ENCODE results near the gene DCP1B. TPM values are rescaled to one million over a fixed set of nuclear protein-coding genes. Genes with fewer than 3 reads are reported as not detected.
"Not testable (repeated sequence)": the region's sequence is repeated elsewhere in the genome, so short reads cannot be mapped to it uniquely, and the experiment has no call there.

Gene DCP1B
- total RNA-seq, 2 donors from 2014 or later, result 7.9 to 13.2 TPM

GRCh38 chr12:1947081-1947480, 57.2 kb downstream of the DCP1B start:
- peaks cover 0 to 3% of the 10 kb centered on the region in 2 donors for H3K36me3 ChIP-seq (replicated peaks in 1 of 2; ENCODE audit: insufficient read depth in 1 of 2, low read depth in 2 of 2)
- ATAC-seq (no peak), DNase-seq (no peak)
- no peak overlapping the region for H3K4me3 ChIP-seq
- intact Hi-C loops (cut with DNase I), result no loop called here
- H3K27ac ChIP-seq, result peak overlapping the region in 2 of 4 donors; percentile 80 to 83
- no peaks in the 10 kb centered on the region for H3K9me3 ChIP-seq
- H3K4me1 ChIP-seq, result peaks cover 25% of the 10 kb centered on the region
- TF ChIP-seq POLR2A (IDR thresholded peaks at IDR 0.05) (no peak), CTCF (IDR thresholded peaks at IDR 0.05) (no peak)
- no peaks in the 10 kb centered on the region for H3K27me3 ChIP-seq
- WGBS, 2 donors, result 0 to 26% methylated on average over 1 of the region's 1 CpG

GRCh38 chr12:1946296-1946695, 58.0 kb downstream of the DCP1B start:
- no peak for ATAC-seq
- 91 to 93% methylated on average over 3 of the region's 3 CpGs for WGBS, 2 donors
- Histone ChIP-seq H3K27me3 (no peaks in the 10 kb centered on the region), H3K4me1 (peaks cover 25% of the 10 kb centered on the region), H3K36me3 (replicated peaks in 1 of 2; ENCODE audit: insufficient read depth in 1 of 2, low read depth in 2 of 2) (peaks cover 0 to 4% of the 10 kb centered on the region in 2 donors), H3K4me3 (no peak overlapping the region), H3K27ac (no peak overlapping the region), H3K9me3 (no peaks in the 10 kb centered on the region)
- intact Hi-C loops (cut with DNase I), result no loop called here
- no peak for TF ChIP-seq POLR2A (IDR thresholded peaks at IDR 0.05)
- TF ChIP-seq CTCF (IDR thresholded peaks at IDR 0.05), result no peak
- no peak for DNase-seq

GRCh38 chr12:1945502-1945901, 58.8 kb downstream of the DCP1B start:
- DNase-seq; ATAC-seq; H3K9me3 ChIP-seq; H3K36me3 ChIP-seq (replicated peaks in 1 of 2; ENCODE audit: insufficient read depth in 1 of 2, low read depth in 2 of 2); H3K27me3 ChIP-seq; H3K27ac ChIP-seq; H3K4me3 ChIP-seq; intact Hi-C loops (cut with DNase I): not testable (repeated sequence)
- peaks cover 25% of the 10 kb centered on the region for H3K4me1 ChIP-seq
- WGBS, 2 donors, result 96 to 97% methylated on average over 5 of the region's 5 CpGs

- WGBS, 2 donors, result 37 to 38% methylated on average over 16 of the region's 16 CpGs
Measured at GRCh38 chr12:1939801-1940607, 64.3 kb downstream of the DCP1B start.

GRCh38 chr12:1939331-1939730, 64.9 kb downstream of the DCP1B start:
- Histone ChIP-seq H3K9me3 (no peaks in the 10 kb centered on the region), H3K27ac (no peak overlapping the region), H3K4me1 (peaks cover 34% of the 10 kb centered on the region), H3K36me3 (replicated peaks in 1 of 2; ENCODE audit: insufficient read depth in 1 of 2, low read depth in 2 of 2) (peaks cover 0 to 4% of the 10 kb centered on the region in 2 donors), H3K27me3 (no peaks in the 10 kb centered on the region), H3K4me3 (no peak overlapping the region)
- WGBS, 2 donors, result 70 to 76% methylated on average over 10 of the region's 10 CpGs
- DNase-seq (no peak), ATAC-seq (no peak)
- intact Hi-C loops (cut with DNase I), result no loop called here
- TF ChIP-seq CTCF (IDR thresholded peaks at IDR 0.05) (no peak), POLR2A (IDR thresholded peaks at IDR 0.05) (no peak)

More at GRCh38 chr12:1939801-1940607, 64.3 kb downstream of the DCP1B start:
- Histone ChIP-seq H3K9me3 (no peaks in the 10 kb centered on the region), H3K4me1 (peaks cover 30% of the 10 kb centered on the region), H3K27me3 (no peaks in the 10 kb centered on the region), H3K27ac (no peak overlapping the region), H3K36me3 (replicated peaks in 1 of 2; ENCODE audit: insufficient read depth in 1 of 2, low read depth in 2 of 2) (peaks cover 0 to 4% of the 10 kb centered on the region in 2 donors), H3K4me3 (no peak overlapping the region)
- TF ChIP-seq POLR2A (IDR thresholded peaks at IDR 0.05), result no peak
- peak; percentile 88 to 99 (median 93) for TF ChIP-seq CTCF (IDR thresholded peaks at IDR 0.05)
- intact Hi-C loops (cut with DNase I), result no loop called here
- ATAC-seq (peak; percentile 51), DNase-seq (peak; percentile 85 to 93 (median 90))
